Breast epithelium (tissue), 4 donors: ENCODE results near the gene SLC15A3. TPM values are rescaled to one million over a fixed set of nuclear protein-coding genes. Genes with fewer than 3 reads are reported as not detected.

Source experiments
- DNase-seq, 2 donors: peaks; one replicate each; pipeline ENCODE4 v3.0.0-alpha.2; 2019; ENCODE audit warnings: low spot score in 2 of 2
- H3K27ac ChIP-seq, 2 donors: fragments of 200-600 bp; sonication (generic) in 1 of 2; one replicate each; pipeline ENCODE4 v1.5.1; 2016 to 2019; ENCODE audit warnings: mild to moderate bottlenecking in 1 of 2
- H3K27me3 ChIP-seq, 2 donors: fragments of 200-600 bp; sonication (generic) in 1 of 2; one replicate each; pipeline versions ENCODE4 v1.5.1 to v1.6.0; 2017 to 2019; ENCODE audit warnings: control low read depth in 1 of 2, mild to moderate bottlenecking in 1 of 2
- H3K36me3 ChIP-seq: fragments of 200-600 bp; one replicate; pipeline ENCODE4 v1.5.1; 2019
- H3K4me1 ChIP-seq, 2 donors: fragments of 200-600 bp; sonication (generic); one replicate each; pipeline ENCODE4 v1.5.1; 2016 to 2019; ENCODE audit warnings: control low read depth in 1 of 2
- H3K4me3 ChIP-seq, 3 donors: fragments of 200-600 bp; sonication (generic); 1 replicate in 2 of 3; 2 replicates in 1 of 3; pipeline ENCODE4 v1.5.1; 2016 to 2019; ENCODE audit warnings: mild to moderate bottlenecking in 3 of 3, moderate library complexity in 2 of 3
- H3K9me3 ChIP-seq, 2 donors: fragments of 200-600 bp; sonication (generic) in 1 of 2; one replicate each; pipeline ENCODE4 v1.5.1; 2016 to 2019; ENCODE audit warnings: control low read depth in 1 of 2
- POLR2A ChIP-seq: fragments of 450-650 bp; IDR thresholded peaks from one replicate; pipeline ENCODE4 v1.6.1; 2016; ENCODE audit warnings: antibody characterized with exemption, mild to moderate bottlenecking, moderate library complexity
- POLR2AphosphoS5 ChIP-seq, 3 donors: sonication (generic); formaldehyde crosslinking; IDR thresholded peaks; one replicate each; pipeline ENCODE4 v1.6.1; 2017; ENCODE audit warnings: antibody characterized with exemption in 3 of 3
- intact Hi-C: fragments of 100-400 bp; cut with DNase I; formaldehyde crosslinking; loops from one replicate; pipeline ENCODE4 v1.15.1; 2023; ENCODE audit warnings: low total_unique reads
- total RNA-seq, 3 donors: library from RNA; depleted of rRNA; stranded (reverse); fragments of >200 nt; gene quantifications; one replicate each; pipeline ENCODE4 v1.1.0, GENCODE V29; 2016
- TF ChIP-seq, protein P1 (sequence below), 3 donors: fragments of 450-650 bp; IDR thresholded peaks; one replicate each; pipeline ENCODE4 v1.5.1; 2016 to 2017; ENCODE audit warnings: antibody characterized with exemption in 3 of 3, mild to moderate bottlenecking in 3 of 3, moderate library complexity in 3 of 3

The SLC15A3 gene
- total RNA-seq, 3 donors from 2014 or later, result 8.8 to 23.2 (median 20.8) TPM

GRCh38 chr11:60982184-60982583, 30.2 kb upstream of the SLC15A3 start:
- no peaks in the 10 kb centered on the region for H3K9me3 ChIP-seq
- DNase-seq, result no peak

GRCh38 chr11:60981515-60981914, 29.5 kb upstream of the SLC15A3 start:
- H3K36me3 ChIP-seq, result no peaks in the 10 kb centered on the region
- no peaks in the 10 kb centered on the region for H3K27me3 ChIP-seq
- no peak overlapping the region for H3K4me3 ChIP-seq
- no peaks in the 10 kb centered on the region for H3K4me1 ChIP-seq
- intact Hi-C loops, result no loop called here
- DNase-seq, result no peak
- no peak overlapping the region for H3K27ac ChIP-seq
- TF ChIP-seq POLR2A, result no peak
- TF ChIP-seq POLR2AphosphoS5 (IDR thresholded peaks at IDR 0.05), result no peak
- TF ChIP-seq, protein P1, sequence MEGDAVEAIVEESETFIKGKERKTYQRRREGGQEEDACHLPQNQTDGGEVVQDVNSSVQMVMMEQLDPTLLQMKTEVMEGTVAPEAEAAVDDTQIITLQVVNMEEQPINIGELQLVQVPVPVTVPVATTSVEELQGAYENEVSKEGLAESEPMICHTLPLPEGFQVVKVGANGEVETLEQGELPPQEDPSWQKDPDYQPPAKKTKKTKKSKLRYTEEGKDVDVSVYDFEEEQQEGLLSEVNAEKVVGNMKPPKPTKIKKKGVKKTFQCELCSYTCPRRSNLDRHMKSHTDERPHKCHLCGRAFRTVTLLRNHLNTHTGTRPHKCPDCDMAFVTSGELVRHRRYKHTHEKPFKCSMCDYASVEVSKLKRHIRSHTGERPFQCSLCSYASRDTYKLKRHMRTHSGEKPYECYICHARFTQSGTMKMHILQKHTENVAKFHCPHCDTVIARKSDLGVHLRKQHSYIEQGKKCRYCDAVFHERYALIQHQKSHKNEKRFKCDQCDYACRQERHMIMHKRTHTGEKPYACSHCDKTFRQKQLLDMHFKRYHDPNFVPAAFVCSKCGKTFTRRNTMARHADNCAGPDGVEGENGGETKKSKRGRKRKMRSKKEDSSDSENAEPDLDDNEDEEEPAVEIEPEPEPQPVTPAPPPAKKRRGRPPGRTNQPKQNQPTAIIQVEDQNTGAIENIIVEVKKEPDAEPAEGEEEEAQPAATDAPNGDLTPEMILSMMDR (IDR thresholded peaks at IDR 0.05), result no peak
- H3K9me3 ChIP-seq, result no peaks in the 10 kb centered on the region

More at GRCh38 chr11:60982184-60982583, 30.2 kb upstream of the SLC15A3 start:
- H3K4me1 ChIP-seq, result no peaks in the 10 kb centered on the region
- H3K36me3 ChIP-seq, result no peaks in the 10 kb centered on the region
- H3K27ac ChIP-seq, result no peak overlapping the region
- no peaks in the 10 kb centered on the region for H3K27me3 ChIP-seq
- TF ChIP-seq, protein P1 (IDR thresholded peaks at IDR 0.05), result no peak
- no peak overlapping the region for H3K4me3 ChIP-seq
- intact Hi-C loops, result no loop called here

DNA sequence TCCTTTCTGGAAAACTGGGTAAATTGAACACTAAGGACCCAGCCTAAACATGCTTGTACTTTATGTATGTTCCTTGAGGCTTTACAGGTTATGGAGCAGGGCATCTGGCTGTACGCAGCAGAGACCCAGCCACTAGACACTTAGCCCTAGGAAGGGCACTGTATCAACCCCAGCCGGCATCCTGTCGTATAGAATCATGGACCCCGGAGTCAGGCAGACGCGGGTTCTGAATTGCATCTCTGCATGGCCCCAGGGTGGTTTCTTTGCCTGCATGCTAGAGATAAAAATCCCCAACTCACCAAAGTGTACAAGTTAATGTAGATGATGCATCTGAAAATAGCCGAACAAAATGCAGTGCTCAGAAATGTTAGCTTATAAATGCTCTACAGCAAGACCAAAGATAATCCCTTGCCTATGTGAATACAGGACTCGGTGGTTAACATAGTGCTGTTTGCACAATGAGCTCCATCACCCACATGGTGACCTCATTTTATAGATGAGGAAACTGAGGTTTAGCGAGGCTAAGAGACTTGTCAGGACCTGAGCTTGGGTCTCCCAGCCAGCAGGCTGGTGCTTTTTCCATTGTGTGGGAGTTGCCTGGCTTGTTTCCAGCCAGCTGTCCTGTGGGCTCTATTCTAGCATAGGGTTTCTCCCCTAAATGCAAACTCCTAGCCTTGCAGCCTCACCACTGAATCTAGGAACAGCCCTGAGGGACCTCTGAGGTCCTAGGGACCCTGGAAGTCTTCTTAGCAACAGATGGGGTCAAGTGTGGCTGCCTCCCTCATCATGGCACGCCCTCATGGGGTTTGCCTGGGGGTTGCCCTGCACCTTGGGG, 26.8 kb upstream of the SLC15A3 start:
- no peak overlapping the region for H3K27ac ChIP-seq
- DNase-seq, result no peak
- no peaks in the 10 kb centered on the region for H3K4me1 ChIP-seq
- TF ChIP-seq POLR2AphosphoS5 (IDR thresholded peaks at IDR 0.05) (no peak), POLR2A (no peak)
- TF ChIP-seq, protein P1 (IDR thresholded peaks at IDR 0.05), result no peak
- no peak overlapping the region for H3K4me3 ChIP-seq
- no peaks in the 10 kb centered on the region for H3K9me3 ChIP-seq
- intact Hi-C loops, result no loop called here
- H3K27me3 ChIP-seq, result no peaks in the 10 kb centered on the region
- no peaks in the 10 kb centered on the region for H3K36me3 ChIP-seq

DNA sequence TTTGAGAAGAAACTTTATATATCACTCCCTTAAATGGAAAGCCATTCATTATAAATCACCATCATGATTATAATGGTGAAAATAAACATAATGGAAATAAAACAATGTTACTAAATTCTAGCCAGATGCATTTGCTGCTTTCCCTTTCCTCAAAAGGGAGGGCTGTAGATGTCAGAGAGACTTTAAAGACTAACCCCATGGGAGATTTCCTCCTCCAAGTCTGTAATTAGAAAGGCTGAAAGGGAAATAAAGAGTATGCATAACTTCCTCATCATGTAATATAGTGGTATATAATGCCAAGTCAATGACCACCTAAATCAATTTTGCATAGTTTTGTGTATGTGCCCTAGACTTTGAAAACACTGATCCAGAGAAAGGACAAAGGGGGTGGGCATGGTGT, 25.9 kb upstream of the SLC15A3 start:
- H3K4me1 ChIP-seq, result no peaks in the 10 kb centered on the region
- no peaks in the 10 kb centered on the region for H3K36me3 ChIP-seq
- DNase-seq, result no peak
- no peak overlapping the region for H3K27ac ChIP-seq
- intact Hi-C loops, result no loop called here
- H3K9me3 ChIP-seq, result no peaks in the 10 kb centered on the region
- H3K27me3 ChIP-seq, result no peaks in the 10 kb centered on the region
- no peak overlapping the region for H3K4me3 ChIP-seq
- TF ChIP-seq POLR2A, result no peak
- no peak for TF ChIP-seq POLR2AphosphoS5 (IDR thresholded peaks at IDR 0.05)
- TF ChIP-seq, protein P1 (IDR thresholded peaks at IDR 0.05), result no peak

GRCh38 chr11:60977224-60977623, 25.2 kb upstream of the SLC15A3 start:
- TF ChIP-seq POLR2A (no peak), POLR2AphosphoS5 (IDR thresholded peaks at IDR 0.05) (no peak)
- TF ChIP-seq, protein P1 (IDR thresholded peaks at IDR 0.05), result no peak
- H3K36me3 ChIP-seq, result no peaks in the 10 kb centered on the region
- H3K9me3 ChIP-seq, result no peaks in the 10 kb centered on the region
- no peak overlapping the region for H3K4me3 ChIP-seq
- H3K4me1 ChIP-seq, result no peaks in the 10 kb centered on the region
- H3K27ac ChIP-seq, result no peak overlapping the region
- no peak for DNase-seq
- intact Hi-C loops, result no loop called here
- no peaks in the 10 kb centered on the region for H3K27me3 ChIP-seq
